Activated naive CD8-positive, alpha-beta T cell (primary cell): ENCODE data around the gene ESPNL.

Experiments used
- H3K27ac Mint-ChIP-seq: one replicate; pipeline ENCODE4 v1.8.0; 2021; ENCODE audit warnings: mixed read lengths
- H3K27me3 Mint-ChIP-seq: one replicate; pipeline ENCODE4 v1.8.0; 2021; ENCODE audit warnings: mixed read lengths
- H3K36me3 Mint-ChIP-seq: one replicate; pipeline ENCODE4 v1.8.0; 2021; ENCODE audit warnings: mixed read lengths
- H3K4me1 Mint-ChIP-seq: one replicate; pipeline ENCODE4 v1.8.0; 2021; ENCODE audit warnings: low read depth, mixed read lengths
- H3K4me3 Mint-ChIP-seq: one replicate; pipeline ENCODE4 v1.8.0; 2021; ENCODE audit warnings: mild to moderate bottlenecking, mixed read lengths
- H3K9me3 Mint-ChIP-seq: one replicate; pipeline ENCODE4 v1.8.0; 2021; ENCODE audit warnings: low read depth, mixed read lengths

Gene ESPNL

GRCh38 chr2:238142382-238143205 lies 42.5 kb downstream of the ESPNL start:
- H3K4me1 Mint-ChIP-seq = peaks cover 6% of the 10 kb centered on the region
- H3K36me3 Mint-ChIP-seq = no peaks in the 10 kb centered on the region
- no peak overlapping the region for H3K27ac Mint-ChIP-seq
- H3K9me3 Mint-ChIP-seq = no peaks in the 10 kb centered on the region
- H3K27me3 Mint-ChIP-seq = no peaks in the 10 kb centered on the region
- H3K4me3 Mint-ChIP-seq = no peak overlapping the region

- no peaks in the 10 kb centered on the region for H3K9me3 Mint-ChIP-seq
- H3K4me3 Mint-ChIP-seq = no peak overlapping the region
- H3K4me1 Mint-ChIP-seq = peaks cover 6% of the 10 kb centered on the region
- no peaks in the 10 kb centered on the region for H3K36me3 Mint-ChIP-seq
- H3K27ac Mint-ChIP-seq = no peak overlapping the region
- H3K27me3 Mint-ChIP-seq = no peaks in the 10 kb centered on the region
Observed at GRCh38 chr2:238143239-238143951, 43.3 kb downstream of the ESPNL start.

DNA sequence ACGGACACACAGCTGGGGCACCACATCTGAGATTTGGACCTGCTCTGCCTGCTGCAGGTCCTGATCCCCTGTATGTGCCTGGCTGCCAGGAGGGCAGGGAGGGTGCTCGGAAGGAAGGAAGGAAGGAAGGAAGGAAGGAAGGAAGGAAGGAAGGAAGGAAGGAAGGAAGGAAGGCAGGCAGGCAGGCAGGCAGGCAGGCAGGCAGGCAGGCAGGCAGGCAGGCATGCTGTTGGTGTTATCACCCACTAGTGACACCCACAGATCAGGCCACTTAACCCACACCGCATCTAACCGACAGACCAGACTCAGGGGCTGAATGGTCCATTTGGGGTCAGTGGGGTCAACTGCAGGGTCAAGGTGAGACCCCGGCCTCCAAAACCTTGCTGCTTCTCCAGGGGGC lies 44.1 kb downstream of the ESPNL start:
- Mint-ChIP-seq H3K27me3 (no peaks in the 10 kb centered on the region), H3K27ac (no peak overlapping the region), H3K36me3 (no peaks in the 10 kb centered on the region), H3K4me3 (no peak overlapping the region), H3K9me3 (no peaks in the 10 kb centered on the region), H3K4me1 (peaks cover 6% of the 10 kb centered on the region)

GRCh38 chr2:238145046-238145445 lies 44.9 kb downstream of the ESPNL start:
- Mint-ChIP-seq H3K27ac (no peak overlapping the region), H3K4me1 (peaks cover 6% of the 10 kb centered on the region), H3K9me3 (no peaks in the 10 kb centered on the region), H3K36me3 (no peaks in the 10 kb centered on the region), H3K4me3 (no peak overlapping the region), H3K27me3 (no peaks in the 10 kb centered on the region)

DNA sequence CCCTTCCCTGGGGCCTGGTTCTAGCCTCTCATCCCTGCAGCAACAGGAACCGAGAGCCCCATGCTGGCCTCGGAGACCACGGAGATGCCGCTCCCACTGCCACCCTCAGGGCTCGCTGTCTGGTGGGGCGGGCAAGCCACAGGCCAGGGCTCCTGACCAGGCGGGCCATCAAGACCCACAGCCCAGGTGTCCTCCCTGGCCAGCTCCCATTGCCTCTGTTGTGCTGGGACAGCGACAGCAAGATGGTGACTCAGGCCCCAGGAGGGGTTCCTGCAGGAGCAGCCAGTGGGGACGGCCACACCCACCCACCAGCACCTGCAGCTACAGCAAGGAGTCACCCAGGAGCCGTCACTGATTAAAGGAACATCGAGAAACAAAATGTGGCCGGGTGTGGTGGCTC lies 45.7 kb downstream of the ESPNL start:
- H3K27me3 Mint-ChIP-seq = no peaks in the 10 kb centered on the region
- no peak overlapping the region for H3K4me3 Mint-ChIP-seq
- H3K4me1 Mint-ChIP-seq = peaks cover 6% of the 10 kb centered on the region
- H3K9me3 Mint-ChIP-seq = no peaks in the 10 kb centered on the region
- no peak overlapping the region for H3K27ac Mint-ChIP-seq
- no peaks in the 10 kb centered on the region for H3K36me3 Mint-ChIP-seq

GRCh38 chr2:238146884-238147544 lies 46.9 kb downstream of the ESPNL start:
- Mint-ChIP-seq H3K4me1 (peaks cover under 1% of the 10 kb centered on the region), H3K27ac (no peak overlapping the region), H3K4me3 (no peak overlapping the region), H3K9me3 (no peaks in the 10 kb centered on the region), H3K36me3 (no peaks in the 10 kb centered on the region), H3K27me3 (no peaks in the 10 kb centered on the region)

- Mint-ChIP-seq H3K9me3 (no peaks in the 10 kb centered on the region), H3K27me3 (no peaks in the 10 kb centered on the region), H3K4me1 (no peaks in the 10 kb centered on the region), H3K4me3 (no peak overlapping the region), H3K27ac (no peak overlapping the region), H3K36me3 (no peaks in the 10 kb centered on the region)
Observed at GRCh38 chr2:238148981-238149380, 48.8 kb downstream of the ESPNL start.

DNA sequence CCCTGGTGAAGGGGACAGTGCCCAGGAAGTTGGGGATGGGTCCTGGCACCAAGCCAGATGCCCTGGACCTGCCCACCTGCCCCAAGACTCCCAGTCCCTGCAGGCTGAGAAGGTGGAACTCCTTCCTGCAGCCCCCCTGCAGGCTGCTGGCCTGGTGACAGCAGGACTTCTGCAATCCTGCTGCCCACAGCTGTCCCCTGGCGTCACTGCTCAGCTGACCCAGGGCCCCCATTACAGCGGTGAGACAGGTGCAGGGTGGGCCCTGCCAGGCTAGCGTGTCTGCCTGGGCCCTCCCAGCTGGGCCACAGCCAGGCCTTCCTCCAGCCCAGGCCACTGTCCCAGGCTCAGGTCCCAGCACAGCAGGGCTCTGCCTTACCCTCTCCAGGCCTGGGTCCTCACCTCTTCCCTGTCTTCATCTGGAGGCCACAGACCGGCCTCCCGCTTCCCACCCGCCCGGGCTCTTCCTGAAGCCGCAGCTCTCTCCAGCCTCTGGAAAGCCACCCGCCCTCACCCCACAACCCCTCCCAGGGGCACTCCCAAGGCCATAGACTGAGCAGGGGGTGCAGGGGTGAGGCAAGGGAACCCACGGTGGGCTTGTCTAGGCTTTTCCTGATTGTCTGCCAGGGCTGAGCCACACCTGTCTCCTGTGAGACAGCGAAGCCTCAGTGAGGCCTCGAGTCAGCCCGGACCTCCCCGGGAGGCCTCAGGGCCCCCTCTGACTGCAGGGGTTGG lies 49.9 kb downstream of the ESPNL start:
- H3K4me1 Mint-ChIP-seq = no peaks in the 10 kb centered on the region

DNA sequence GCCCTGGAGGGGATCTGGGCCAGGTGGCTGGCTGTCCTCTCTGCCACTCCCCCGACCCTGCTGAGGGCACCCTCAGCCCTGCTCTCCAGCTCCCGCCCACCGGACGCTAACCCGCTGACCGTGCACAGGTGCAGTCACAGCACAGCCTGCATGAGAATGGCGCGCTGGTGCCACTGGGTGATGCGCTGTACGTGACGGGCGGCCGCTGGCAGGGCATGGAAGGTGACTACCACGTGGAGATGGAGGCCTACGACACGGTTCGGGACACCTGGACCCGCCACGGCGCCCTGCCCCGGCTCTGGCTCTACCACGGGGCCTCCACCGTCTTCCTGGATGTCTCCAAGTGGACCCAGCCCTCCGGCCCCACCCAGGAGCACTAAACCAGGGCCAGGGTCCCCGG lies 50.5 kb downstream of the ESPNL start:
- H3K4me1 Mint-ChIP-seq = no peaks in the 10 kb centered on the region
- H3K9me3 Mint-ChIP-seq = no peaks in the 10 kb centered on the region
- H3K36me3 Mint-ChIP-seq = no peaks in the 10 kb centered on the region
- no peak overlapping the region for H3K4me3 Mint-ChIP-seq
- no peak overlapping the region for H3K27ac Mint-ChIP-seq
- no peaks in the 10 kb centered on the region for H3K27me3 Mint-ChIP-seq

More for the DNA sequence above, 49.9 kb downstream of the ESPNL start:
- Mint-ChIP-seq H3K27me3 (no peaks in the 10 kb centered on the region), H3K36me3 (no peaks in the 10 kb centered on the region), H3K9me3 (no peaks in the 10 kb centered on the region), H3K4me3 (no peak overlapping the region), H3K27ac (no peak overlapping the region)

DNA sequence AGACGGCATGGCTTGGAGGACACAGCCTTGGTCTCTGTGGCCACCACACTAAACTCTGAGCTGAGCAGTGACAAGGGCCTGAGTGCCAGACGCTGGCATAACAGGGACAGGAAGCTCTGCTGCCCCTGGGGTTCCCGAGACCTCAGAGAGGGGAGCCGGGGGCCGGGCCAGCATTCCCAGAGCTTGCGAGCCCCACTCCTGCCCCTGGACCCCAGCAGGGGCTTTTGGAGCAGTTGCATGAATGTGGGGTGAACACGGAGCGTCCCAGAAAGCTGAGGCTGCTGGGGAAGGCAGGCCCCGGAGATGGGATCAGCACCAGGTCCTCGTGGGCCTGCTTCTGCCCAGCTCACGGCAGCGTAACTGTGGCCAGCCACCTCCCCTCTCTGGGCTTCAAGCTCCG lies 51.1 kb downstream of the ESPNL start:
- Mint-ChIP-seq H3K27me3 (no peaks in the 10 kb centered on the region), H3K27ac (no peak overlapping the region), H3K4me3 (no peak overlapping the region), H3K4me1 (no peaks in the 10 kb centered on the region), H3K36me3 (no peaks in the 10 kb centered on the region), H3K9me3 (no peaks in the 10 kb centered on the region)

- Mint-ChIP-seq H3K4me1 (no peaks in the 10 kb centered on the region), H3K27me3 (no peaks in the 10 kb centered on the region), H3K27ac (no peak overlapping the region), H3K4me3 (no peak overlapping the region), H3K36me3 (no peaks in the 10 kb centered on the region), H3K9me3 (no peaks in the 10 kb centered on the region)
Observed at GRCh38 chr2:238151628-238152235, 51.6 kb downstream of the ESPNL start.

DNA sequence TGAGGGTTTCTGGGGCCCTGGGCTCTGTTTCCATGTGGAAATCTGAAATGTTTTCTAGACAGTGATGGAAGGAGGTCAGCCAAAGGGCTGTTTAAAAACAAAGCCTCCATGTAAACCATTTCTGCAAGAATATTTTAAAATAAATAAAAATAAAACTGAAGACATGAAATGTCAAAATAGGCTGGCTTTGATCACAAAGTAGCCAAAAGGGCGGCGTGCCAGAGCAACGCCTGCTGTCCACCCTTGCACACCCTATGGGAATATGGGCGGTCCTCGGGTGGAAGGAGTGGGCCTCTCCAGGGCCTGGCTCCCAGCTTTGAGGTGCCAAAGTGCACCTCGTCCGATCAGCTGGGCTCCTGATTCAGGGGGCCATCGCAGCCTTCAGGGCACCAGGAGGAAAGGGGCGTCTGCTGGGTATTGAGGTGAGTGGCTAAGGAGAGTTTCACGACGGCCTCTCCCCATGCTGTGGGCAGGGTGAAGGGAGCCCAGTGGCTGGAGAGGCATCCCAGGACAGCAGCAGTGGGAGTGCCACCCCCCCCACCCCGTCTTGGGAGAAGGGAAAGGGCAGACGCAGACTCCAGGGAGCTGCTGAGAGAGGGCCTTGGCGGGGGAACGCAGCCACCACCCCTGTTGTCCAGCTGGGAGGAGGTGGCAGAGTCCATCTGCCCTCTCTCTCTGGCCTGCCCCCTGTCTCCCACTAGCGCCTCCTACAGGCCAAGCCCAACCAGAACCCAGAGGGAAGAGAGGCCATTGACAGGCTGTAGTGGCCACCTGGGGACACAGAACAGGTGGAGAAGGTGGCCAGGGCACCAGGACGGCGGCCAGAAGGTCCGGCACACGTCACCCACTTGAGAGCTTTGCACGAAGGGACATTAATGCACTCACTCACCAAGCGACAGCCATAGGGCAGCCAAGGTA lies 52.9 kb downstream of the ESPNL start:
- no peak overlapping the region for H3K4me3 Mint-ChIP-seq
- no peak overlapping the region for H3K27ac Mint-ChIP-seq
- no peaks in the 10 kb centered on the region for H3K4me1 Mint-ChIP-seq
- H3K9me3 Mint-ChIP-seq = no peaks in the 10 kb centered on the region
- H3K36me3 Mint-ChIP-seq = no peaks in the 10 kb centered on the region
- no peaks in the 10 kb centered on the region for H3K27me3 Mint-ChIP-seq

DNA sequence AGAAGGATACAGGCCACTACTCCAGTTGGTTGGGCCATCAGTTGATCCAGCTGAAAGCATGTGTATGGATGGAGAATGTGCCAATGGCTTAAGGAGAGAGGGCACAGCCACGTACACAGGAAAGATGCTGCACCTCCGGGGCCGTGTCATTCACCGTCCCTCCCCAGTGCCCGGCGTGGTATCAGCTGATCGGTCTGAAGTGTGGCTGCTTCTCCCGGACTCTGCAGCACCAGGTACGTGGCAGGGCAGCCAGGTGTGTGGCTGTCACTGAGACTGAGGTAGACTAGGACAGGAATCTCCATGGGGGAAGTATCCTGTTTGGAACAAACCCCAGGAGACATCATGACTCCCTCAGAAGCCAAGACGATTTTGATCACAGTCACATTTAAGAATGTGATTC lies 54.4 kb downstream of the ESPNL start:
- Mint-ChIP-seq H3K4me3 (no peak overlapping the region), H3K4me1 (peaks cover 4% of the 10 kb centered on the region), H3K27ac (no peak overlapping the region)

More for the DNA sequence above, 54.4 kb downstream of the ESPNL start:
- Mint-ChIP-seq H3K36me3 (no peaks in the 10 kb centered on the region), H3K27me3 (peaks cover 4% of the 10 kb centered on the region), H3K9me3 (no peaks in the 10 kb centered on the region)
